ENCODE data around the gene WDHD1.
"Not testable (repeated sequence)": the region's sequence is repeated elsewhere in the genome, so short reads cannot be mapped to it uniquely, and the experiment has no call there.

GRCh38 chr14:54952803-54953202 is 74.1 kb downstream of the WDHD1 start:
- TF ChIP-seq, protein P1, sequence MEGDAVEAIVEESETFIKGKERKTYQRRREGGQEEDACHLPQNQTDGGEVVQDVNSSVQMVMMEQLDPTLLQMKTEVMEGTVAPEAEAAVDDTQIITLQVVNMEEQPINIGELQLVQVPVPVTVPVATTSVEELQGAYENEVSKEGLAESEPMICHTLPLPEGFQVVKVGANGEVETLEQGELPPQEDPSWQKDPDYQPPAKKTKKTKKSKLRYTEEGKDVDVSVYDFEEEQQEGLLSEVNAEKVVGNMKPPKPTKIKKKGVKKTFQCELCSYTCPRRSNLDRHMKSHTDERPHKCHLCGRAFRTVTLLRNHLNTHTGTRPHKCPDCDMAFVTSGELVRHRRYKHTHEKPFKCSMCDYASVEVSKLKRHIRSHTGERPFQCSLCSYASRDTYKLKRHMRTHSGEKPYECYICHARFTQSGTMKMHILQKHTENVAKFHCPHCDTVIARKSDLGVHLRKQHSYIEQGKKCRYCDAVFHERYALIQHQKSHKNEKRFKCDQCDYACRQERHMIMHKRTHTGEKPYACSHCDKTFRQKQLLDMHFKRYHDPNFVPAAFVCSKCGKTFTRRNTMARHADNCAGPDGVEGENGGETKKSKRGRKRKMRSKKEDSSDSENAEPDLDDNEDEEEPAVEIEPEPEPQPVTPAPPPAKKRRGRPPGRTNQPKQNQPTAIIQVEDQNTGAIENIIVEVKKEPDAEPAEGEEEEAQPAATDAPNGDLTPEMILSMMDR (IDR thresholded peaks at IDR 0.05) = not testable (repeated sequence)
- TF ChIP-seq POLR2A (IDR thresholded peaks at IDR 0.05) = not testable (repeated sequence)

Measured in thyroid gland (tissue), 4 donors.